Measurements from ENCODE around the gene ALG11.

DNA sequence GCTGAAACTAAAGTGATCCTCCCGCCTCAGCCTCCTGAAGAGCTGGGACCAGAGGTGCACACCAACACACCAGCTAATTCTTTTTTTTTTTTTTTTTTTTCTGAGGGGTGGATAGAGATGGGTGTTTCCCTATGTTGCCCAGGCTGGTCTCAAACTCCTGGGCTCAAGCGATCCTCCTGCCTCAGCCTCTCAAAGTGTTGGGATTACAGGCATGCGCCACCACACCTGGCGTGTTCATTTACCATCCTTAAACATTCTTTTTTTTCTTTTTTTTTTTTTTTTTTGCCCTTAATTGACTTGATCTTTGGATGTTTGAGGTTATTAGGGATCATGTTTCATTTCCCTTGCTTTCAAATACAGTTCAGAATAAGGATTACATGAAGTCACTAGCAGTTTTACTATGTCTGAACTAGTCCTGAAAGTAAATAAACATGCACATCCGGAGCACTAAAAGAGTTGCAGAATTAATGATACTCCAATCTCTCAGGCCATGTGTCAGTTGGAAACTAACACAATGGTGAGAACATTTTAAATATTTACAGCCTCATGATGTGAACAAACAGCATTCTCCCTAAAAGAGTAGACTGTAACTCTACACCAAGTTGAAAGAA is 22.5 kb downstream of the ALG11 start:
- TF ChIP-seq, protein P1, sequence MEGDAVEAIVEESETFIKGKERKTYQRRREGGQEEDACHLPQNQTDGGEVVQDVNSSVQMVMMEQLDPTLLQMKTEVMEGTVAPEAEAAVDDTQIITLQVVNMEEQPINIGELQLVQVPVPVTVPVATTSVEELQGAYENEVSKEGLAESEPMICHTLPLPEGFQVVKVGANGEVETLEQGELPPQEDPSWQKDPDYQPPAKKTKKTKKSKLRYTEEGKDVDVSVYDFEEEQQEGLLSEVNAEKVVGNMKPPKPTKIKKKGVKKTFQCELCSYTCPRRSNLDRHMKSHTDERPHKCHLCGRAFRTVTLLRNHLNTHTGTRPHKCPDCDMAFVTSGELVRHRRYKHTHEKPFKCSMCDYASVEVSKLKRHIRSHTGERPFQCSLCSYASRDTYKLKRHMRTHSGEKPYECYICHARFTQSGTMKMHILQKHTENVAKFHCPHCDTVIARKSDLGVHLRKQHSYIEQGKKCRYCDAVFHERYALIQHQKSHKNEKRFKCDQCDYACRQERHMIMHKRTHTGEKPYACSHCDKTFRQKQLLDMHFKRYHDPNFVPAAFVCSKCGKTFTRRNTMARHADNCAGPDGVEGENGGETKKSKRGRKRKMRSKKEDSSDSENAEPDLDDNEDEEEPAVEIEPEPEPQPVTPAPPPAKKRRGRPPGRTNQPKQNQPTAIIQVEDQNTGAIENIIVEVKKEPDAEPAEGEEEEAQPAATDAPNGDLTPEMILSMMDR (IDR thresholded peaks at IDR 0.05): no peak
- TF ChIP-seq POLR2AphosphoS5 (IDR thresholded peaks at IDR 0.05; ENCODE audit: low read depth, low read length): no peak
- no peak for TF ChIP-seq REST (IDR thresholded peaks at IDR 0.05; ENCODE audit: insufficient read depth in 1 of 2, low read depth in 2 of 2, low read length in 1 of 2)
- no peak for TF ChIP-seq TCF7L2 (IDR thresholded peaks at IDR 0.05; ENCODE audit: low read depth, low read length)

Data from Panc1 (cell line).